Left renal cortex interstitium (tissue), 4 donors: ENCODE results near the gene ARAP3. TPM values are rescaled to one million over a fixed set of nuclear protein-coding genes. Genes with fewer than 3 reads are reported as not detected.

Experiments used
- DNase-seq, 4 donors: peaks; one replicate each; pipeline ENCODE4 v3.0.0-alpha.2; 2013; ENCODE audit warnings: low read depth in 4 of 4, low spot score in 2 of 4, missing footprints in 1 of 4
- polyA plus RNA-seq, 4 donors: library from polyadenylated mRNA; unstranded; fragments of 120-200 nt; gene quantifications; one replicate each; pipeline ENCODE4 v1.2.1, GENCODE V29; 2013; ENCODE audit not compliant: insufficient read length in 4 of 4

ARAP3 gene
- polyA plus RNA-seq, 4 donors = 17.6 to 25.9 (median 21.6) TPM

DNA sequence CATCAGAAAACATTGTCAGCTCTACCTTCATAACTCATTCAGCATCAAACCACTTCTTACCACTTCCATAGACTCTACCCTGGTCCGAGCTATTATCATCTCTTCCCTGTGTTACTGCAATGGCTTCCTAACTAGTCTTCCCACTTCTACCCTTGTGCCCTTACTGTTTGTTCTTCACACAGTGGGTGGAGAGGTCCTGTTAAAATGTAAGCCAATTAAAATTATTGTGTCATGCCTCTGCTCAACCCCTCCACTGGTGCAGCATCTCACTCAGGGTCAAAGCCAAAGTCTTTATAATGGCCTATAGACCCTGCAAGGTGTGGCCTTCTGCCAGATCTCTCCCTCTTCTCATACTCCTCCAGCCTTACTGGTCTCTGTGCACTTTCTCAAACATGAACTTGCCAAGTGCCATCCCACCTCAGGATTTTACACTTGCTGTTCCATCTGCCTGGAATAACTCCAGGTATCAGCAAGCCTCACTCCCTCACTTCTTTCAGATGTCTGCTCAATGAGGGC, 22.8 kb upstream of the ARAP3 start:
- no peak for DNase-seq

DNA sequence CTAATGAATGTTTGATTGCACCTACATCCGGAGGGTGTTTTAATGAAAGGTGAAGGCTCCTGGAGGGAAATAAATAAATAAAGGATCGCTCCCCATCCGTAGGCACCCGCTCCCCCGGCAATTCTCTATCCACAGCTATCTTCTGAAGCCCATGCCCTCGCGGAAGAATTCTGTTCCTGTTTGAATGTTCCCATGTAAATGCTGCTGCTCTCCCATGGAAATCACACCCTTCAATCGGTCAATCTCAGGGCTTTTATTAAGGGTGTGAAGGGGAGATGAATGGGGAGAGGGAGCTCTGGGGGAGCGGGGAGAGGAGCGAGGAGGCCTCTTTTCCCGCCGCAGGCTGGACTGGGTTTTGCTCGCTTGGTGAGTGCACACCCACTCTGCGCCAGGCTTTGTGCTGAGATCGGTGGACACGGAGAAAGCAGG, 21.1 kb upstream of the ARAP3 start:
- DNase-seq = no peak

DNA sequence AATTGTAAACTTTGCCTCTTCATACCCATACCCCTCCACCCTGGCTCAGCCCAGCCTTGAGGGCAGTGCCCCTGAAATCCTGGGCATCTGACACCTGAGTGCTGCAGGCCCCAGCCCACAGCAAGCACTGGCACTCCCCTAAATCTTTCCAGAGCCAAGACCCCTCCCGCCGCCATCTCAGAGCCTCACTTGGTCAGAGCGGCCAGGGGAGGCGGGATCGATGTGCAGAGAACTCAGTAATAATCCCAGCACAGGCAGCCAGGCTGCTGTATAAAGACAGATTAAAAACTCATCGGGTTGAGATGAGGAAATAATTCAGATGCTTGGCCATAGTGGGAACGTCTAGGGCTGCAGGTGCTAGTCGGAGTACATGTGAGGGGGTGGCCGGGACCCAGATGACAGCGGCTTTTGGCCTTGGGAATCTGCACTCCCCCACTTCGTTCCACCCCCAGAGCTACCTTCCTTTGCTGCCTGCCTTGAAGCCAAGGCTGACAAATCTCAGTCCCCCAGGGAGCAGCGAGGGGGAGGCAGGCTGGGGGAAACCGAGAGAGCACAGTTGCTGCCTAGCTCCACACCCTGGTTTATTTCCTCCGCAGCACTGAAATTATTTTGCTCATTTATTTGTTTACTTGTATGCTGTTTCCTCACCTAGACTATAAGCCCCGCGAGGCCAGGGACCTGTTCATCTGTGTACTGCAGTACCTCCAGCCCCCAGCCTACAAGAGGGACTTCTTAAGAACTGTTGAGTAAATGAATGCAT, 19.5 kb upstream of the ARAP3 start:
- DNase-seq = no peak

GRCh38 chr5:141697586-141697985, 15.6 kb upstream of the ARAP3 start:
- no peak for DNase-seq

GRCh38 chr5:141696431-141696830, 14.4 kb upstream of the ARAP3 start:
- no peak for DNase-seq

DNA sequence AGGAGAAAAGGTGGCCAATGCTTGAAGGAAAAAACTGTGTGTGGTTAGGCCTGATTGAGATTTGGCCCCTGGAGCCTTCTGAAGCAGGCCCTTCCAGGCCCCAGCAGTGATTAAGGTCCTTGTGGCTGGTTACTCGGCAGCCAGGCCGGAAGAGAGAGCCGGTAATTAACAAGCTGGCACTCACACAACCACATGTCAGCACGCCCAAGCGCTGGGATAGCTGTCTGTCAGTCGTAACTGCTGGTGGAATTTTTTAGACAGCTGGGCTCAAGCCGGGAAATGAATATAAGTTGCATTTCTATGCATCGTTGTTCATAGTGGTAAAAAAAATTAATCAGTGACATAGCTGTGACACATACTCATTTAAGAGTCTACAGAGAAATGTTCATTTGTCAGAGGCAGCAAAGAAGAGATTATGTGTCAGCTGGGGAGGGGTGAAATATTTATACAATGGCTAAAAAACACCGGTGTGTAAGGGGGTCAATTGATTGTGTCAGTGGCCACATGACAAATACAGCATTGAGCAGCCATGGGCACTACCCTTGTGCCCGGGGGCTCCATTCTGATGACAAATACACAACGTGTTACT, 13.7 kb upstream of the ARAP3 start:
- no peak for DNase-seq

GRCh38 chr5:141694479-141694878, 12.4 kb upstream of the ARAP3 start:
- no peak for DNase-seq

- DNase-seq = no peak
Observed at GRCh38 chr5:141692919-141693725, 11.1 kb upstream of the ARAP3 start.

DNA sequence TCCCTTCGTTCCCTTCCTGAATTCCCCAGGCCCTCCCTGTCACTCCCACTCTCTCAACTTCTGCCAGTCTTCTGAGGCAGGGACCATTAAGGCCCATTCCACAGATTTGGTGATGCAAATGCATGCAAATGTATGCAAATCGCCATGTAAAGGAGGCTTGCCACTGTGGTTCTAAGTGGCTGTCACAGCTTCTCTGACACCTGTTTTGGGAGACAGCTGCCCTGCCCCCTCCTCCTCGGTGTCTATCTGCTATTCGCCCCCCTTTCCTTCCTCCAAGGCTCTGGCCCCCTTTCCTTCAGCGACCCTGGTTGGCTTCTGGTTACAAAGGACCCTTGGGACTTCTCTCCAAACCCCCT, 10.5 kb upstream of the ARAP3 start:
- no peak for DNase-seq

DNA sequence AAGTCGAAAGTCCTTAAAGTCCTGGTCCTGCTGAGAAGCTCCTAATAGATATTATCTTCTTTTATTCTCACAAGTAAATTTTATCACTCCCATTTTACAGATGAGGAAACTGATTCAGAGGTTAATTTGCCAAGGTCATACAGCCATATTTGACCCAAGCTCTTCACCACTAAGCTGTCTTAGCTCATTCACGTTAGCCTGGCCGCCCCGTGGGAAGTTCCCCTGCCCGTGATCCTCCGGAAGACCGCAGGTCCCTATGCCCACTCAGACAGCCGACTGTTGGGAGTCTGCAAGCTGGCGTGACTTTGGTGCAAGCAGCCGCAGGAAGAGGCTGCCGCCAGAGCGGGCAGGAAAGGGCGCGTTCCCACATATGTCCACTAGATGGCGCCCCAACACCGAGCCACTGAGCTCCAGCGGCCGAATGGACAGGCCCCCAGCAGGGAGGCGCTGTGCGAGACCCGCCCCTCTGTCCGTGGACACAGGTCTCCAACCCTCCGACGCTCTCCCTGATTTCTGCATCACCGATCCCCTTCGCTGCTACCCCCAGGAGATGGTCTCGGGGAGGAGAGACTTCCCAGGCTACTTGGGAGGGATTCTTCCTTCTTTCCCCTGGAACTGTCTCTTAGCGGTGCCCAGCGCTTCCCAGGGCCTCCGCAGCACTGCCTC, 10.0 kb upstream of the ARAP3 start:
- no peak for DNase-seq

DNA sequence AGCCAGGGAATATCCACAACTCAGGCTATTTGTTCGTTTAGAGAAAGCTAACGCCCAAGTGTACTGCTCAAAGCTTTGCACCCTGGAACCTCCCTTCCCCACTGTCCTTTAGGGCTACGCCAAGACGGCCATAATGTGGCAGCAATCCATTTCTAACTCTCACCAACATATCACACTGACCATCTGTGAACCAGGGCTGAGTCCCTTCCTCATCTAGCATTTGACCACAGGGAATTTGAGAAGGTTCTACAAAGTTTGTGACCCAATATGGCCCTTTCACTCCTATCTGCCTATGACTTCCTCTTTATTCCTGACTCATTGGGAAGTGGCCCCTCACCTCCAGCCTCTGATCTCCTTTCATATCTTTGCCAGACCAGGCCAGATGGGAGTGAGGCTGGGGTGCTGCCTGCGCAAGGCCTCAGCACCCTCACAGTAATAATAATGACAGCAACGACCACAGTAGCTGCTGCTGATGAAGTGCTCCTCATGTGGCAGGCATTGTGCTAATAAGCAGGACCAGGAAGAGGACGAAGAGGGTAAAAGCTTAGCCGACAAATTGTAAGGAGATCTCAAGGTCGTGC, 9.3 kb upstream of the ARAP3 start:
- DNase-seq = no peak

- no peak for DNase-seq
Observed at GRCh38 chr5:141686648-141687416, 4.8 kb upstream of the ARAP3 start.

DNA sequence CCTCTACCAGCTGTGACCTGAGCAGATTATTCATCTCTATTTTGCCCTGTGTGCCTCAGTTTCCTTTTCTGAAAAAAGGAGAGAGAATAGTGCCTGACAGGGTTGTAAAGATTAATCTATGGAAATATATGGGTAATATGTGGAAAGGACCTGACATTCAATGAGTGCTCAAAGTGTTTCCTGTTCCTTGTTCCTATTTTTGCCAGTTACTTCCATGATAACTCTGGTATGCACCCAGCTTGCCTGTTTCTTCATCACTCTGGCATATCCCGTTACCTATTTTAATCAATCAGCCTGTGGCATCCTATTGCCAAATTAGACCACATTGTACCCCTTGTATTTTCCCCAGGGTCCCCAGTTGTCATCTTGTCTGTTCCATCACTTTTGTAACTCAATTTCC, 3.6 kb upstream of the ARAP3 start:
- no peak for DNase-seq

DNA sequence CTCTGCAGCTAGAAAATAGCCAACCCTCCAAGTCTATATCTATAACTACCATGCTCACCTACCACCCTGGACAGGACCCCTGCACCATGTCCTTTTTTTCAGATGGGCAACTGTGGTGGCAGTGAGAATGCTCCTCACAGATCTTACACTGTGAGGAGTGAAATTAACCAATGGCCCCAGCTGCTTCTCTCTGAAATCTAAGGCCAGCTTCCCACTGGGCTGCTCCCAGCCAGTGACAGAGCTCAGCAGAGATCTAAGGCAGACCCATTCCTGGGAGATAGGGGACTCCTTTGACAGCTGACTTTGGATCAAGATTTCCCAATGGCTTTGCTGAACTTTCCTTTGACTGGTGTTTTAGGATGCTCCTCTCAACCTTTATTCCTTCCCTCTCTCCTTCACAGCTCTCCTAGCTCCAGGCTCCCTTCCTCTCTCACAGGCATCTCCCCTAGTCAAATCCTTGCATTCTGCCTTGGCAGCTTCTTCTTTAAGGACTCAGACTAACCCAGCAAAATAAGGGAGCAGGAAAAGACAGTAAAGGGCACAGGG, 1.6 kb upstream of the ARAP3 start:
- no peak for DNase-seq

DNA sequence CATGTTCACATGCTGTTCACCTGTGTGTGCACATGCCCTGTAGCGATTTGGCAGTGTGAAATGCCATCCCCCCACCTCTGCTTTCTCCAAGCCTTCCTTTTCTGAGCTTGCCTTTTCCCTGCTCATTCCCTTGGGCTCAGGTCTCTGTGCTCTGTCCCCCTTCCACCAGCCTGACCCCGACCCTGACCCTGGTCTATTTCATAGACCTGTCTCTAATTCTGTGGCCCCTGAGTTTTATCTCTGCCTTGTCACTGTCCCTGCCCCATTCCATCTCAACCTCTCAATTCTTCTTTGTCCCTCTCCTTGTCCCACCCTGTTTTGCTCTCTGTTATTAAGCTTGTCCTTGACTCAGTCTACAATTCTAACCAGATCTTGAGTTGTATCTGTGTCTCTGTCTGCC, 735 bp downstream of the ARAP3 start:
- DNase-seq = no peak

GRCh38 chr5:141680751-141681201, 1.3 kb downstream of the ARAP3 start:
- DNase-seq = no peak

GRCh38 chr5:141680178-141680577, 1.9 kb downstream of the ARAP3 start:
- DNase-seq = no peak

- no peak for DNase-seq
Observed at GRCh38 chr5:141677415-141677814, 4.6 kb downstream of the ARAP3 start.

DNA sequence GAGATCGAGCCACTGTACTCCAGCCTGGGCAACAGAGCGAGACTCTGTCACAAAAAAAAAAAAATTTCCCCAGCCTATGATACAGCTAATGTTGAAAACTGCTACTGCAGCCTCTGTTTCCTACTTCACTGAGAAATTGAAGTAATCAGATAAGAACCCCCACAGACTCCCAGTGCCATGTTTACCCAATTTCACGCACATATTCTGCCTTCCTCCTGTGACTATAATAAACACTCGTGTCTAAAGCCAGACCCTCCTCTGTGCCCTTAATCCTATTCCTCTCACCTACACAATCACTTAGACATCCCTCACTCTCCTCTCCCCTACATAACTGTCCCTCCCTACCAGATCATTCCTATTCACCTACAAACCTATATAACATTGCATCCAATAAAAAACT, 6.4 kb downstream of the ARAP3 start:
- DNase-seq = no peak

DNA sequence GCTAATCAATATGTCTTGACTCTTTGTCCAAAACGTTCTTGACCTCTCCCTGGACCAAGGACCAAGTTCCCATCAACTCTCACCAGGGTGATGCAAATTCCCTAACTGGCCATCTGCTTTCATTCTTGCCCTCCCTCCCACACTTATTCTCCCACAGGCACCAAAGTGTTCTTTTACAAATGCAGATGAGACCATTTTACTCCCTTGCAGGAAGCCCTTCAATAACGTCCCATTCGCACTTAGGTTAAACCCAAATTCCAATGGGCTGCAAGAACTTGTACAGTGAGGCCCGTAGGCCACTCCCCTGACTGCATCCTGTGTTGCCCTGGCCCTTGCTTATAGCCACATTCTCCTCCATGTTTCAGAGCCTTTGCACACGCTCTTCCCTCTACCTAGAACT, 7.3 kb downstream of the ARAP3 start:
- DNase-seq = no peak
